IMR-90 (cell line): ENCODE measurements around the gene IL1B. TPM values are rescaled to one million over a fixed set of nuclear protein-coding genes. Genes with fewer than 3 reads are reported as not detected.

Experiments used
- ATAC-seq: fragments of 200-7000 bp; cut with Tn5 transposase; 2 replicates; pipeline ENCODE4 v1.9.1; 2020; ENCODE audit warnings: low read depth, mild to moderate bottlenecking, moderate library complexity
- BruUV-seq: library from RNA; stranded (reverse); fragments of 400-500 nt; replicated peaks from 2 replicates; lab custom pipeline; 2021; lab: Mats Ljungman, UMichigan
- CTCF ChIA-PET: fragments of 300-600 bp; formaldehyde crosslinking; extraction: SDS; loops from one replicate; lab custom pipeline; 2021; ENCODE audit warnings: antibody characterized with exemption; lab: Yijun Ruan, JAX
- POLR2A ChIA-PET: fragments of 300-600 bp; sonication (Branson Sonifier 250); formaldehyde crosslinking; loops from one replicate; lab custom pipeline; 2022; ENCODE audit warnings: antibody characterized with exemption; ENCODE audit not compliant: unreplicated experiment; lab: Charles Lee
- DNase-seq: peaks from one replicate; pipeline ENCODE4 v3.0.0; 2013
- H2AFZ ChIP-seq: replicated peaks from 2 replicates; pipeline ENCODE3; 2013; ENCODE audit warnings: low read length, mild to moderate bottlenecking; ENCODE audit not compliant: poor library complexity
- H2AK5ac ChIP-seq: 2 replicates; pipeline ENCODE4 v1.6.1; 2013; ENCODE audit warnings: low read depth, low read length, inconsistent platforms
- H2AK9ac ChIP-seq: replicated peaks from 2 replicates; pipeline ENCODE3; 2013; ENCODE audit warnings: mild to moderate bottlenecking, low read depth, low read length, moderate library complexity; ENCODE audit not compliant: poor library complexity
- H2BK120ac ChIP-seq: 2 replicates; pipeline ENCODE4 v1.6.1; 2013; ENCODE audit warnings: low read depth, low read length, inconsistent platforms
- H2BK15ac ChIP-seq: 3 replicates; pipeline ENCODE4 v1.6.1; 2013; ENCODE audit warnings: low read depth, low read length, inconsistent platforms
- H2BK20ac ChIP-seq: 2 replicates; pipeline ENCODE4 v1.6.1; 2013; ENCODE audit warnings: low read depth, mild to moderate bottlenecking, inconsistent platforms, low read length, moderate library complexity
- H2BK5ac ChIP-seq: 2 replicates; pipeline ENCODE4 v1.6.1; 2013; ENCODE audit warnings: mild to moderate bottlenecking, low read depth, low read length, inconsistent platforms; ENCODE audit not compliant: poor library complexity, severe bottlenecking
- H3K14ac ChIP-seq: replicated peaks from 2 replicates; pipeline ENCODE4 v1.6.1; 2013; ENCODE audit warnings: low read depth, low read length, inconsistent platforms
- H3K18ac ChIP-seq: 2 replicates; pipeline ENCODE4 v1.6.1; 2013; ENCODE audit warnings: low read depth, low read length, control low read depth
- H3K23ac ChIP-seq: 2 replicates; pipeline ENCODE4 v1.6.1; 2013; ENCODE audit warnings: low read depth, low read length, inconsistent platforms
- H3K27ac ChIP-seq: 2 replicates; pipeline ENCODE4 v1.5.1; 2013; ENCODE audit warnings: mild to moderate bottlenecking, control low read depth, low read length; ENCODE audit not compliant: insufficient read depth
- H3K27me3 ChIP-seq: 2 replicates; pipeline ENCODE4 v1.6.1; 2013; ENCODE audit warnings: low read length; ENCODE audit not compliant: control insufficient read depth, insufficient read depth
- H3K36me3 ChIP-seq: 2 replicates; pipeline ENCODE4 v1.6.1; 2013; ENCODE audit warnings: low read length, mixed read lengths; ENCODE audit not compliant: control insufficient read depth, insufficient read depth
- H3K4ac ChIP-seq: 2 replicates; pipeline ENCODE4 v1.6.1; 2013; ENCODE audit warnings: low read depth, low read length, inconsistent platforms
- H3K4me1 ChIP-seq: 2 replicates; pipeline ENCODE4 v1.6.1; 2013; ENCODE audit warnings: low read length, mixed read lengths; ENCODE audit not compliant: control insufficient read depth, insufficient read depth
- H3K4me2 ChIP-seq: 2 replicates; pipeline ENCODE4 v1.6.1; 2013; ENCODE audit warnings: low read depth, mild to moderate bottlenecking, control low read depth, low read length, moderate library complexity
- H3K4me3 ChIP-seq: 2 replicates; pipeline ENCODE4 v1.5.1; 2013; ENCODE audit warnings: low read depth, mild to moderate bottlenecking, control low read depth, low read length, moderate library complexity; ENCODE audit not compliant: insufficient read depth
- H3K56ac ChIP-seq: 2 replicates; pipeline ENCODE4 v1.6.1; 2013; ENCODE audit warnings: low read length, inconsistent platforms; ENCODE audit not compliant: insufficient read depth; ENCODE audit errors: extremely low read depth
- H3K79me1 ChIP-seq, 2 experiments: 2 replicates each; pipeline ENCODE4 v1.6.1; 2013; ENCODE audit warnings: low read length in 2 of 2, inconsistent platforms in 1 of 2, low read depth in 1 of 2
- H3K9ac ChIP-seq: 2 replicates; pipeline ENCODE4 v1.6.1; 2013; ENCODE audit warnings: low read depth, low read length, control low read depth
- H3K9me1 ChIP-seq: 2 replicates; pipeline ENCODE4 v1.6.1; 2013; ENCODE audit warnings: low read length, inconsistent platforms; ENCODE audit not compliant: insufficient read depth
- H3K9me3 ChIP-seq: 2 replicates; pipeline ENCODE4 v1.6.1; 2013; ENCODE audit warnings: low read length; ENCODE audit not compliant: control insufficient read depth, insufficient read depth
- H4K20me1 ChIP-seq: 2 replicates; pipeline ENCODE4 v1.6.1; 2013; ENCODE audit warnings: low read length, inconsistent platforms; ENCODE audit not compliant: insufficient read depth
- H4K5ac ChIP-seq: 2 replicates; pipeline ENCODE4 v1.6.1; 2013; ENCODE audit warnings: mild to moderate bottlenecking, low read depth, low read length, control low read depth
- H4K8ac ChIP-seq, 2 experiments: 2 replicates each; pipeline ENCODE4 v1.6.1; 2013; ENCODE audit warnings: low read depth in 2 of 2, low read length in 2 of 2, control low read depth in 1 of 2, inconsistent platforms in 1 of 2
- H4K91ac ChIP-seq: 2 replicates; pipeline ENCODE4 v1.6.1; 2013; ENCODE audit warnings: low read depth, low read length, inconsistent platforms; ENCODE audit not compliant: insufficient read depth
- BHLHE40 ChIP-seq: fragments of 150-350 bp; IDR thresholded peaks from 2 replicates; pipeline ENCODE4 v1.6.1; 2016; ENCODE audit warnings: mild to moderate bottlenecking, low read depth, low read length
- CEBPB ChIP-seq: IDR thresholded peaks from 2 replicates; pipeline ENCODE4 v1.6.1; 2012; ENCODE audit warnings: low read depth, low read length, improper control_type of control experiment
- CHD1 ChIP-seq: IDR thresholded peaks from 2 replicates; pipeline ENCODE4 v1.6.1; 2012; ENCODE audit warnings: low read depth, low read length, improper control_type of control experiment
- CTCF ChIP-seq: conservative IDR thresholded peaks from 2 replicates; pipeline ENCODE4 v1.5.1; 2012; ENCODE audit warnings: mild to moderate bottlenecking, low read depth, low read length, improper control_type of control experiment
- FOS ChIP-seq: fragments of 150-350 bp; IDR thresholded peaks from 2 replicates; pipeline ENCODE4 v1.6.1; 2016; ENCODE audit warnings: low read depth, low read length
- MAFK ChIP-seq: IDR thresholded peaks from 2 replicates; pipeline ENCODE4 v1.6.1; 2012; ENCODE audit warnings: low read depth, low read length, improper control_type of control experiment
- MAZ ChIP-seq: IDR thresholded peaks from 2 replicates; pipeline ENCODE4 v1.6.1; 2012; ENCODE audit warnings: low read depth, mild to moderate bottlenecking, low read length, improper control_type of control experiment, moderate library complexity, borderline replicate concordance
- MXI1 ChIP-seq: IDR thresholded peaks from 2 replicates; pipeline ENCODE4 v1.6.1; 2012; ENCODE audit warnings: low read depth, mild to moderate bottlenecking, low read length, moderate library complexity, borderline replicate concordance
- NFE2L2 ChIP-seq: fragments of 150-350 bp; IDR thresholded peaks from 2 replicates; pipeline ENCODE4 v1.6.1; 2016; ENCODE audit warnings: low read depth, mild to moderate bottlenecking, low read length
- RAD21 ChIP-seq: IDR thresholded peaks from 2 replicates; pipeline ENCODE4 v1.6.1; 2012; ENCODE audit warnings: low read length, improper control_type of control experiment
- SMC3 ChIP-seq: fragments of 150-350 bp; IDR thresholded peaks from 2 replicates; pipeline ENCODE4 v1.6.1; 2016; ENCODE audit warnings: low read depth, mild to moderate bottlenecking, antibody characterized with exemption, low read length, moderate library complexity
- USF2 ChIP-seq: fragments of 150-350 bp; IDR thresholded peaks from 2 replicates; pipeline ENCODE4 v1.6.1; 2017; ENCODE audit warnings: mild to moderate bottlenecking, antibody characterized with exemption, low read length, low read depth
- WGBS, 2 experiments: methylation state at CpG; one replicate each; pipeline versions ENCODE4 v1.1.5 to v1.1.7; 2013; ENCODE audit warnings: missing lambda C conversion rate in 2 of 2; ENCODE audit not compliant: insufficient read length in 1 of 2; ENCODE audit errors: extremely low coverage in 2 of 2; 5-methylcytosine and 5-hydroxymethylcytosine counted together
- dilution Hi-C: fragments of 300-500 bp; cut with HindIII; formaldehyde crosslinking; loops from one replicate; pipeline ENCODE4 v1.14.3; 2018; ENCODE audit warnings: low sequenced_read_pairs; ENCODE audit not compliant: unreplicated experiment
- in situ Hi-C: fragments of 300-500 bp; cut with MboI; formaldehyde crosslinking; loops from 3 replicates; pipeline ENCODE4 v1.14.3; 2019; ENCODE audit warnings: low sequenced_read_pairs, inconsistent platforms, mixed read lengths
- intact Hi-C: fragments of 100-400 bp; cut with micrococcal nuclease; formaldehyde crosslinking; loops from 2 replicates; pipeline ENCODE4 v1.10.0; 2022
- polyA plus RNA-seq, 3 experiments: library from polyadenylated mRNA; depleted of rRNA; stranded (reverse); fragments of >200 nt; gene quantifications; 2 replicates each; pipeline ENCODE4 v1.2.3, GENCODE V29; 2012; ENCODE audit warnings: low replicate concordance in 1 of 3
- total RNA-seq: library from RNA; depleted of rRNA; stranded (reverse); fragments of >200 nt; gene quantifications from 2 replicates; pipeline ENCODE4 v1.2.3, GENCODE V29; 2012

The IL1B gene
- total and polyA plus RNA-seq, 2 of the 4 experiments (the other 2 are of a cell fraction) = 3.0 to 4.4 TPM

DNA sequence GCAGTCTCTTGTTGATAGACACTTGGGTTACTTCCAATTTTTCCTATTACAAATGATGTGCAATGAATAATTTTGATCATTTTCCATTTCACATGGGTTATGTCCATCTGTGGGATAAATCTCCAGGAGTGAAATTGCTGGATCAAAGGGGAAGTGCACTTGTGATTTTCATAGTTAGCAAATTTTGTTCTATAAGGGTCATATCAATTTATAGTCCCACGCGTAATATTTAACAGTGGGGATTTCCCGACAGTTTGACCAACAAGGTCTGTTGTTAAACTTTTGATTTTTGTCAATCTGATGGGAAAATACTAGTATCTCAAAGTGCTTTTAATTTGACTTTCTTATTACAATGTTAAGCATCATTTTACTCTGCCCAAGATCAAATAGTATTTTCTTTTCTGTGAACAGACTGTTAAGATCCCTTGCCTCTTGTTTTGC, 8.3 kb downstream of the IL1B start (continued):
- no peak for TF ChIP-seq CTCF

DNA sequence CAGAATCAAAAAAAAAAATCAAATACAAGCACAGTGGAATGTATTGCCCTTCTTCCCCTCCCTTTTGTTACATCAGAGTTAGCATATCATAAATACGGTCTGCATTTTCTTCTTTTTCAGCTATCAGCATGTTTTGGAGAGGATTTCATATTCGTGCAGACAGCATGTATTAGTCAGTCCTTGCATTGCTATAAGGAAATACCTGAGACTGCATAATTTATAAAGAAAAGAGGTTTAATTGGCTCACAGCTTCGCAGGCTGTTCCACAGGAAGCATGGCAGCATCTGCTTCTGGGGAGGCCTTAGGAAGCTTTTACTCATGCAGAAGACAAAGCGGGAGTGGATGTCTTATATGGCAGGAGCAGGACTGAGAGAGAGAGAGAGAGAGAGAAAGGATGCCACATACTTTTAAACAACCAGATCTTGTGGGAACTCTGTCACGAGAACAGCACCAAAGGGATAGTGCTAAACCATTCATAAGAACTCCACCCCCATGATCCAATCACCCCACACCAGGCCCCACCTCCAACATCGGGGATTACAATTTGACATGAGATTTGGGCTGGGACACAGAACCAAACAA, 8.9 kb downstream of the IL1B start:
- intact Hi-C loops = no loop called here
- Histone ChIP-seq H3K9ac (no peak overlapping the region), H2AK5ac (no peak overlapping the region), H3K4ac (no peak overlapping the region), H2BK5ac (no peak overlapping the region), H2AFZ (no peak overlapping the region), H3K27ac (no peak overlapping the region), H3K27me3 (no peaks in the 10 kb centered on the region), H2BK15ac (no peak overlapping the region), H3K18ac (no peak overlapping the region), H3K4me3 (no peak overlapping the region), H4K8ac (no peak overlapping the region), H3K9me1 (no peaks in the 10 kb centered on the region; the same call in 1 of the 2 replicates), H3K79me1 (0 out of 4 replicates have a peak, but pooled peaks cover 0 to 1% of the 10 kb centered on the region in 2 experiments), H2BK20ac (no peak overlapping the region), H2AK9ac (no peak overlapping the region), H4K5ac (no peak overlapping the region), H3K23ac (no peak overlapping the region), H4K91ac (no peak overlapping the region), H3K56ac (no peak overlapping the region), H2BK120ac (no peak overlapping the region), H3K14ac (no peak overlapping the region), H4K20me1 (no peaks in the 10 kb centered on the region), H3K4me2 (no peak overlapping the region), H3K36me3 (no peaks in the 10 kb centered on the region; the same call in 1 of the 2 replicates), H3K9me3 (no peaks in the 10 kb centered on the region), H3K4me1 (peaks cover 7% of the 10 kb centered on the region)
- DNase-seq = no peak
- CTCF ChIA-PET = no interaction called here
- dilution Hi-C loops = no loop called here
- in situ Hi-C loops = no loop called here
- POLR2A ChIA-PET = interaction anchor here (0.8 kb wide), 1 partner anchor 13 kb away, joined by 3 read pairs; no protein-coding TSS in a partner anchor
- no TSS peak for BruUV-seq
- WGBS, 2 experiments = no CpG with 5 or more reads among the region's 6 CpGs
- ATAC-seq = no peak
- TF ChIP-seq NFE2L2 (no peak), SMC3 (no peak), FOS (no peak), CHD1 (no peak), MAFK (no peak), MXI1 (no peak), MAZ (no peak), CTCF (no peak), CEBPB (no peak), RAD21 (no peak), USF2 (no peak), BHLHE40 (no peak)
